ENCODE results near the gene PAPPA2.
"Not testable (repeated sequence)": the region's sequence is repeated elsewhere in the genome, so short reads cannot be mapped to it uniquely, and the experiment has no call there.

PAPPA2 gene

DNA sequence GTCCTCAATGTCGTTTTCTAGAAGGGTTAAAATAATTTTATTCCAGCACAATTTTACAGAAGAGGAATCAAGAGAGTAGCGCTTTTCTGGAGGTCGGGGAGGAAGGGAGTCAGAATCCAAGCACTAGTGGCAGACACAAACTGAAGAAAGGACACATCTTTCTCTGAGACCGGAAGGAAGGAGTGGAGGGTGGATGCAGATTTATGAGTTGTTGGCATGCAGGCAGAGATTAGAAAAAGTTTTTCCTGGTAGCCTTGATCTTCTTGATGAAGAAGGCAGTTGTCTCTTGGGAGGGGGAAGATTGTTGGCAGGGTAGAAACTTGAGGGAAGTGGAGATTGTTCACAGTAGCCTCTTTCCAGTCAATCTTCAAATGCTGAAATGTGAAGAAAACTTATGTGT is 149.8 kb downstream of the PAPPA2 start:
- DNase-seq, result no peak

DNA sequence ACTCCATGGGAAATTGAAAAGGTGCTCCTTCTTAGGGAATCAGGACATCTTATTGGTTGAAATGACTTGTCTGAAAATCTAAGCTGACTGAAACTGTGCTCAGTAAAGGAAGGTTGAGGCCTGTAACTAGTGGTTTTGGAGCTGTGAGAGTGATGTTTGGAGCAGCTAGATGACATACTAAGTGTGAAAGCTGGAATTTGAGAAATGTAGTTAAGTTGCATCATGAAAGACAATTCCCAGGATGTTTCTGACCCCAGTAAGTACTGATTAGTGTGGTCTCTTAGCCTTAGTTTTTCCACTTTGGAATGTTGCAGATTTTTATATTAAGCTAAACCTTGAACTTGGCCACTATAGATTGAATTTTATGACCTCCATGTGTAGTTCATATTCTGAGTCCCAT is 154.9 kb downstream of the PAPPA2 start:
- no peak for DNase-seq

- no peak for DNase-seq
Measured at GRCh38 chr1:176619261-176619660, 156.3 kb downstream of the PAPPA2 start.

GRCh38 chr1:176625365-176625764 is 162.4 kb downstream of the PAPPA2 start:
- no peak for DNase-seq

DNA sequence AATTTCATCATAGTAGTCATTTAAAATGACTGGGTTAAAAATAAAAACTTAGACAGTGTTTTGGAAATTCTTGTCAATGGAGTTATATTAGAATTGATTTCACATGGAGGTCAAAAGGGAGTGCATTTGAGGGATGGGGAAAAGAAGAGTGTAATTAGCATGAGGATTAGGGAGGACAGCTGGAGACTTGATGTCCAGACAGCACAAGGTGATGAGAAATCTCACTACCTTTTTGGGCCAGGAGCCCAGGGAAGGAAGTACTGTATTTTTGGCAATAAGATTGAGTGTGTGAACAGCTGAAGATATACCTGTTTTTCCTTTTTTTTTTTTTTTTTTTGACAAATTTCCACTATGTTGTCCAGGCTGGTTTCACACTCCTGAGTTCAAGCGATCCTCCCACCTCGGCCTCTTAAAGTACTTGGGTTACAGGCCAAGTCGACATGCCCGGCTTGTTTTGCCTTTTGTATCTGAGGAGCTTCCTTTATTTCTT is 163.6 kb downstream of the PAPPA2 start:
- no peak for DNase-seq

- no peak for DNase-seq
Measured at GRCh38 chr1:176628775-176629174, 165.8 kb downstream of the PAPPA2 start.

DNA sequence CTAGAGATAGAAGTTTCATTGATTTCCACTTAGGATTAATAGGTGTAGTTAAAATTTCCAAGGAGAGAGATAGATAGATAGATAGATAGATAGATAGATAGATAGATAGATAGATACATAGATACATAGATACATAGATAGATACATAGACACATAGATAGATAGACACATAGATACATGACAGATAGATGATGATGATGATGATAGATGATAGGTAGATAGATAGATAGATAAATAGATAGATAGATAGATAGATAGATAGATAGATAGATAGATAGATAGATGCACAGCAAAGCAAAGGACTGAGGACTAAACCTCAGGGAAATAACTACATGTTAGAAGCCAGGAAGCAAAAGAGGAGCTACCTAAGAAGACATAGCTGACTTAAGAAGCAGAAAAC is 171.8 kb downstream of the PAPPA2 start:
- not testable (repeated sequence) for DNase-seq

DNA sequence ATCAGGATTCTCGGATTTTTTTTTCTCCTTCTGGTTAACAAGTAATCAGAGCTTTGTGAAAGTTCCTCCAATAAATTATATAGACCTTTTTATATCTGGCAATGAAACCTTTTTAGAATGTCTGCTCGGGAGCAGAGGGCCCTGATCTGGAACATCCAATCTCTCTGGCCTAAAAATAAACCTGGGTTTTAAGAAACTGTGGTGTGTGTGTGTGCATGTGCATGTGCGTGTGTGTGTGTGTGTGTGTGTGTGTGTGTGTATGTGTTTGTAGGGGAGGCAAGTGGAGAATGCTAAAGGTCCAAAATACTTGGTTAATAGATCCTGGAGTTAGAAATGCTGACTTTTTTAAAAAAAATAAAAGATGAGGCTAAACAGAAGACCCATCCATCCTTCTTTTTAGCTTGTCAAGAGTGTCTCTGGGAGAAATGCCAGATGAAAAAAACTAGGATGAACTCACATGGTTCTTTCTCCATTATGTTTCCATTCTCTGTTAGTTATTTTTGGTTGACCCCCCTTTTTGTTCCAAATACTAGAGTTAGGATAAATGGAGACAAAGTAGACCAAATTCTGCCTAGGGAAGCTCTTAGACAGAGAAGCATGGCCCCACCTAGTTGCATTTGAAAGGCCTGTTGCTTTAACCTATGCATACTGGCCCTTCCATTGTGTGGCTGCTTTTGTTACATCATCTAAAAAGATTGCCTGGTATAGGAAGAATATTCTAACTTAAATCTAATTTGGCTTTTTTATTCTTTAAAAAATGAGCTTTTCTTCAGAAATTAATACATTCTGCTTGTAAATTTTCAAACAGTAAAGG is 175.9 kb downstream of the PAPPA2 start:
- DNase-seq, result no peak

DNA sequence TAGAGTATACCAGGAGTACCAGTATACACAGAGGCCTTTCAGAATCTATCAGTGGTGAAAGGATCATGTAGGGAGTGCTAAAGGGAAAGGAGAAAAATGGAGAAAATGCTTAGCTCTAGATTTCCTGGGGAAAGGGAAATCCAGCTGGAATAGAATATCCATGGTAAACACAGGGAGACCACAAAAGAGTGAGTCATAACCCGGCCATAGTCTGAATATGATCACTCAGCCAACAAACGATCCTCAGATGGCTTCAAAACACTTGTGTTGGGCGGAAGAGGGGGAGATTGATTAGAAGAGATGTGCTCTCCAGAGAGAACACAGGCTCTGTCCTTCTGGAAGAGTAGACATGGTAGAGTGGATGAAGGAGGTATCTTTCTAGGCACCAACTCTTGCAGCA is 180.6 kb downstream of the PAPPA2 start:
- no peak for DNase-seq

GRCh38 chr1:176648556-176648955 is 185.6 kb downstream of the PAPPA2 start:
- DNase-seq, result no peak

- DNase-seq, result no peak
Measured at GRCh38 chr1:176656257-176656995, 193.5 kb downstream of the PAPPA2 start.

GRCh38 chr1:176669782-176670181 is 206.8 kb downstream of the PAPPA2 start:
- DNase-seq, result no peak

DNA sequence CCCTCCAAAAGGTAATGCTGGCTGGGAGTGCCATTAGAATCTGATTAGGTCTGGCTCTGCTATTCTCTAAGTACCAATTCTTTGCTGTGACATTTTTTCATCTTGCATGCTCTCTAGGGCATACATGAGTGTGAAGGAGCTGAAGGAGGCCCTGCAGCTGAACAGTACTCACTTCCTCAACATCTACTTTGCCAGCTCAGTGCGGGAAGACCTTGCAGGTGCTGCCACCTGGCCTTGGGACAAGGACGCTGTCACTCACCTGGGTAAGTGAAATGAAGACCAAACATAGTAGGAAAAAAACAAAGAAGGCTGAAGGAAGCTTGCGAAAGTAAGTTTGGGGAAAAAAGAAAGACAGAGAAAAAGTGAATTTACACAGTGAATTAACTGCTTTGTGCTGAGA is 207.9 kb downstream of the PAPPA2 start:
- no peak for DNase-seq

DNA sequence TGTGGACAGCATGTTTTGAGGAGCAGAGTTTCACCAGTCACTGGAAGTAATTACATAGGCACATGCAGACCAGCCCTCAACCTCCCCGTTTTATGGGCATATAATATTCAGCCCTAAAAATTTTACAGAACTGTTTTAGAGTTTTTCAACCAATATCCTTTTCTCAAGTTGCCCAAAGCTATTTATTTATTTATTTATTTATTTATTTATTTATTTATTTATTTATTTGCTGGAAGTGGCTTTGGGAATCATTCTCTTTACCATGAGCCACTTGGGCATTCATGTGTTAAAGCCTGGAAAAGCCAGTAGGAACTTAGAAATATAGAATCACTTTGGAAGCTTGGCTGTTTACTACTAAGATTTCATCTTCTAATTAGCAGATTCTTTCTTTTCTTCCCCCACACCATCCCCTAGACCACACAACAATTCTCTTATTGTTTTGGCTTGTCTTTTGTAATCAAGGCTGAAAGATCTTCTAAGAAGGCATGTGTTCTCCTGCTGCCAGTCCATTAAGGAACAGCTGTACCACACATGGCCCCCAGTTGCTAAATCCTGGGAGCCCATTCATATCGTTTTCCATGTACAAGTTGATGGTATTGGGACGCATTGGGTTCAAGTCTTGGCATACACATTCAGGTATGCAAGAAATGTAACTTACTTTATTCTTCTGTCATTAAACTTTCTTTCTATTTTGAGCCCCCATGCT is 220.0 kb downstream of the PAPPA2 start:
- DNase-seq, result no peak

DNA sequence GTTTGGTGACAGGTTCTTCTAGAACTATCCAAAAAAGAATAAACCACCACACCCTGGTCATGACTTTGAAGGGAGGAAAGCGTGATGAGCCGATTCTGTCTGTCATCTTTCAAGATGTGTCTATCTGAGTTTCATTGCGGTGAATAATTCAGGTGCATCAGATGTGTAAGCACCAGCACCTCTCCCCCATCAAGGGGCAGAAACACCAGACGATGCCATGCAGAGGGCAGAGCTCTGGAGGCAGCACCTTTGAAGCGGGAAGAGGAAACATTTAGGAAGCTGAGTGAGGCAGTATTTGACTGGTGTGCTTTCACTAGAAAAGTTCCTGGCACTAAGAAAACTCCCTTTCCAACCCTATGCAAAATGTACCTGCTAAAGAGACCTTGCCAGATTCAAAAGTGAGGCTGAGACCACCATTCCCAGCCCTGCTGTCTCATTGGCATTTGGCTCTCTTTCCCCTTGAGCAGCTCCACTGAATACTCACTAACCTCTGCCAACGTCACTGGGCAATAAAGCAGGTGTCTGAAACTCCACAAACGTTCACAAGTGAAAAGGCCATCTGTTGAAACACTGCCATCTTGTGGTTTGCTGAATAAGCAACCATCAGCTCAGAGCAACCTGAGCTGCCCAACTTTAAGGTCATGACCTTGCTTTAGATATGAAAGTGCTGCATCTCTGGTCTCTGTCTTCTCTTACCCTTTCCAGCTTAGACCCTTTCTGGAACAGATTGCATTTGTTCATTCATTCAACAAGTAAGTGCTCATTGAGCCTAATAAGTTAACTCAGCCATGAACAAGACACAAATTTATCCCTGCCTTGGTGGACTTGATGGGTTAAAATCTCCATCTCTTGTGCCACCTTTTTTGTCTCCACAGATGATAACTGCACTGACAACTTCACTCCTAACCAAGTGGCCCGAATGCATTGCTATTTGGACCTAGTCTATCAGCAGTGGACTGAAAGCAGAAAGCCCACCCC is 228.6 kb downstream of the PAPPA2 start:
- peak; percentile 88 for DNase-seq

GRCh38 chr1:176692431-176692830 is 229.5 kb downstream of the PAPPA2 start:
- DNase-seq, result no peak

GRCh38 chr1:176692988-176693696 is 230.2 kb downstream of the PAPPA2 start:
- DNase-seq, result no peak

- no peak for DNase-seq
Measured at GRCh38 chr1:176693697-176694329, 230.8 kb downstream of the PAPPA2 start.

GRCh38 chr1:176694713-176695112 is 231.7 kb downstream of the PAPPA2 start:
- DNase-seq, result no peak

DNA sequence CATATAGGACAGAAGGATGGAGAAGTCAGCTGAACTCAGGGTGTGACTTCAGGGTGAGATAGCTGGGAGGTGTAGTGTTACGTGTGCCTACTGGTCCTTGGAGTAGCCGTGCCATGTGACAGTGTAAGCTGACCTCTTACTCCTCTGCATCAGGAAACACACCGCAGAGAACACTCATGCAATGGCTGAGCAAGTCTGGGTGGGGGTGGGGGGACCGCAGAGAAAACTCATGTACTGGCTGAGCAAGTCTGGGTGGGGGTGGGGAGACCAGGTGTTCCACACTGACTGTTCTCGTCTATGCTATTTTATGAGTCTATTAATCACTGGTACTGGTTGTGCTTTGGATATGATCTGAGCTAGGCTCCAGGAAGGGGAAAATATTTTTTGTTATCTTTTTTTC is 233.1 kb downstream of the PAPPA2 start:
- peak; percentile 37 for DNase-seq

GRCh38 chr1:176696689-176697088 is 233.7 kb downstream of the PAPPA2 start:
- DNase-seq, result no peak
